Measurements from ENCODE around the gene CAMK1. TPM values are rescaled to one million over a fixed set of nuclear protein-coding genes. Genes with fewer than 3 reads are reported as not detected.

Gene CAMK1
- total RNA-seq, 1 donor from 2014 or later, result 19.3 TPM

DNA sequence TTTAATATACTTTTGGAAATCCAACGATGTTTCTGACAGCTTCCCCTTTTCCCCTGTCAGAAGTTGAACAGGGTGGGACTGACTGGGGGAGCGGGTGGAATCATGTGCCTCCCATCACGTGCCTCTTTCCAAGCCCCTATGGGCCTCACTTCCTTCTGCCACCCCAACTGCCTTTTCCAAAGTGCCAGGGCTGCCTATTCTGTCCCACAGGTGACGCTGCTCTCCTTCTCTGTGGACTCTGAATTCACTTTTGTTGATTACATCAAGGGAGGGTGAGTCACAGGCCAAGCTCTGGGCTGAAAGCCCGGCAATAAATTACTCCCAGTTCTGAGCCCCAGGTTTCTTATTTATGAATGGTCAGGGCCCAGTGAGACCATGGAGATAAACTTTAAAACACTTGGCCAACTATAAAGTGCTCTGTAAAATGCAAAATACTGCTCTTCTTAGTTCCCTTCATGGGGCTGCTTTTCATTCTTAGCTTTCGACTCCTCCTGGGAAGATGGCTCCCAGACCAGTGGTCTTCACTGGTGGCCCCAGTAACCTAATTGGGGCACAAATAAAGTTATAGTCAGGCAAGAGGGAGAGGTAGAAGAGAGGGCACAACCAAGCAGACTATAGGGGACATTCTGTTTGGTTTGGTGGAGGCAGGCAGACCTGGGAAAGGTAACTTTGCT lies 53.8 kb downstream of the CAMK1 start:
- H3K36me3 Mint-ChIP-seq (ENCODE audit: low read depth), result no peaks in the 10 kb centered on the region
- DNase-seq (ENCODE audit: low spot score), result no peak
- no peaks in the 10 kb centered on the region for H3K9me3 Mint-ChIP-seq (ENCODE audit: low read depth)
- H3K27ac Mint-ChIP-seq (ENCODE audit: unreplicated experiment), result peak overlapping the region; percentile 14
- peaks cover 44% of the 10 kb centered on the region for H3K27me3 Mint-ChIP-seq (ENCODE audit: low read depth)
- peaks cover 5% of the 10 kb centered on the region for H3K4me1 Mint-ChIP-seq (ENCODE audit: low read depth)
- H3K4me3 Mint-ChIP-seq (ENCODE audit: unreplicated experiment), result no peak overlapping the region
- TF ChIP-seq, protein P1, sequence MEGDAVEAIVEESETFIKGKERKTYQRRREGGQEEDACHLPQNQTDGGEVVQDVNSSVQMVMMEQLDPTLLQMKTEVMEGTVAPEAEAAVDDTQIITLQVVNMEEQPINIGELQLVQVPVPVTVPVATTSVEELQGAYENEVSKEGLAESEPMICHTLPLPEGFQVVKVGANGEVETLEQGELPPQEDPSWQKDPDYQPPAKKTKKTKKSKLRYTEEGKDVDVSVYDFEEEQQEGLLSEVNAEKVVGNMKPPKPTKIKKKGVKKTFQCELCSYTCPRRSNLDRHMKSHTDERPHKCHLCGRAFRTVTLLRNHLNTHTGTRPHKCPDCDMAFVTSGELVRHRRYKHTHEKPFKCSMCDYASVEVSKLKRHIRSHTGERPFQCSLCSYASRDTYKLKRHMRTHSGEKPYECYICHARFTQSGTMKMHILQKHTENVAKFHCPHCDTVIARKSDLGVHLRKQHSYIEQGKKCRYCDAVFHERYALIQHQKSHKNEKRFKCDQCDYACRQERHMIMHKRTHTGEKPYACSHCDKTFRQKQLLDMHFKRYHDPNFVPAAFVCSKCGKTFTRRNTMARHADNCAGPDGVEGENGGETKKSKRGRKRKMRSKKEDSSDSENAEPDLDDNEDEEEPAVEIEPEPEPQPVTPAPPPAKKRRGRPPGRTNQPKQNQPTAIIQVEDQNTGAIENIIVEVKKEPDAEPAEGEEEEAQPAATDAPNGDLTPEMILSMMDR (IDR thresholded peaks at IDR 0.05), result peak; percentile 82

DNA sequence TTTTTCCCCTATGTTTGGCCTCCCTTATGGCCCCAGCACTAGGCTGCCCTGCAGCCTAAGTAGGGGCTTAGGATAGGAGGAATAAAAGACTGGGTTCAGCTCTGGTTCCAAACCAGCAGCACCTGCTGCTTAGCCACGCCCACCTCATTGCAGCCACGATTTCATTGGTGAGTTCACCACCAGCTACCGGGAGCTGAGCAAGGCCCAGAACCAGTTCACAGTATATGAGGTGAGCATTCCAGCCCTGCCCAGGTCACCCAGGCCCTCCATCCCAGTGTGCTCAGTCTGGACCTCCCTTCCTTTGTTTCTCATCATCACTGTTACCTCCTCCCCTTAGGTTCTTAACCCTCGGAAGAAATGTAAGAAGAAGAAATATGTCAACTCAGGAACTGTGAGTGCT lies 54.6 kb downstream of the CAMK1 start:
- no peaks in the 10 kb centered on the region for H3K9me3 Mint-ChIP-seq (ENCODE audit: low read depth)
- H3K27ac Mint-ChIP-seq (ENCODE audit: unreplicated experiment), result no peak overlapping the region
- H3K4me3 Mint-ChIP-seq (ENCODE audit: unreplicated experiment), result no peak overlapping the region
- DNase-seq (ENCODE audit: low spot score), result no peak
- peaks cover 44% of the 10 kb centered on the region for H3K27me3 Mint-ChIP-seq (ENCODE audit: low read depth)
- H3K36me3 Mint-ChIP-seq (ENCODE audit: low read depth), result no peaks in the 10 kb centered on the region
- peaks cover 5% of the 10 kb centered on the region for H3K4me1 Mint-ChIP-seq (ENCODE audit: low read depth)
- TF ChIP-seq, protein P1 (IDR thresholded peaks at IDR 0.05), result no peak

DNA sequence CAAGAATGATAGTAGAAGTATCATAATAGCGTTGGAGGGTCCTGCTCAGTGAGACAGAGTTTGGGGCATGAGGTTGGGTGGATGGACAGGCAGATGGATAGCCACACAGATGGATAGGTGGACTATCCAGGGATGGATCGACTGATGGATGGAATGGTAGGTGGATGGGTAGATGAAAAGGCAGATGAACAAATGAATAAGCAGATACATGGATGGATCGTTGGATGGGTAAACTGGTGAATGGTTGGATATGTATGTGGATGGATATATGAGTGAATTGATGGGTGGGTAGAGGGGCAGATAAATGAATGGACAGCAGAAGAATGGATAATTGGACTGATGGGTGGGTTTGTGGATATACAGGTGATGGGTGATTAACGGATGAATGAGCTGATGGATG lies 56.6 kb downstream of the CAMK1 start:
- peaks cover 5% of the 10 kb centered on the region for H3K4me1 Mint-ChIP-seq (ENCODE audit: low read depth)
- no peak overlapping the region for H3K27ac Mint-ChIP-seq (ENCODE audit: unreplicated experiment)
- peaks cover 37% of the 10 kb centered on the region for H3K27me3 Mint-ChIP-seq (ENCODE audit: low read depth)
- no peak overlapping the region for H3K4me3 Mint-ChIP-seq (ENCODE audit: unreplicated experiment)
- no peaks in the 10 kb centered on the region for H3K36me3 Mint-ChIP-seq (ENCODE audit: low read depth)
- H3K9me3 Mint-ChIP-seq (ENCODE audit: low read depth), result no peaks in the 10 kb centered on the region
- no peak for DNase-seq (ENCODE audit: low spot score)
- TF ChIP-seq, protein P1 (IDR thresholded peaks at IDR 0.05), result no peak

DNA sequence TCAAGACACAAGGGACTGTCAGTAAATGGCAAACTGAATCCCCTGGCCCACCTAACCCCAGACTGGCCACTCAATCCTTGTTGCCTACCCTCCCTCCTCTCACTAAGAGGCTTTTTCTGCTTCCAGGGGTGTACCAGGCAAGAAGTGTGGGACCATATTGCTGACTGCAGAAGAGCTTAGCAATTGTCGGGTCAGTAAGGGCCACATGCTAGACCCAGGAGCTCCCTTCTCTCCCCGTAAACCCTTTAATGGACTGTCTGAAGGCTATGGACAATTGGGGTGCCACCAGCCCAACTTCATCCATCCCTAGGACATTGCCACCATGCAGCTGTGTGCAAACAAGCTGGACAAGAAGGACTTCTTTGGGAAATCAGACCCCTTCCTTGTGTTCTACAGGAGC lies 57.3 kb downstream of the CAMK1 start:
- TF ChIP-seq, protein P1 (IDR thresholded peaks at IDR 0.05), result no peak
- no peak overlapping the region for H3K4me3 Mint-ChIP-seq (ENCODE audit: unreplicated experiment)
- DNase-seq (ENCODE audit: low spot score), result no peak
- H3K36me3 Mint-ChIP-seq (ENCODE audit: low read depth), result no peaks in the 10 kb centered on the region
- H3K27ac Mint-ChIP-seq (ENCODE audit: unreplicated experiment), result no peak overlapping the region
- no peaks in the 10 kb centered on the region for H3K9me3 Mint-ChIP-seq (ENCODE audit: low read depth)
- H3K4me1 Mint-ChIP-seq (ENCODE audit: low read depth), result peaks cover 5% of the 10 kb centered on the region
- peaks cover 32% of the 10 kb centered on the region for H3K27me3 Mint-ChIP-seq (ENCODE audit: low read depth)

DNA sequence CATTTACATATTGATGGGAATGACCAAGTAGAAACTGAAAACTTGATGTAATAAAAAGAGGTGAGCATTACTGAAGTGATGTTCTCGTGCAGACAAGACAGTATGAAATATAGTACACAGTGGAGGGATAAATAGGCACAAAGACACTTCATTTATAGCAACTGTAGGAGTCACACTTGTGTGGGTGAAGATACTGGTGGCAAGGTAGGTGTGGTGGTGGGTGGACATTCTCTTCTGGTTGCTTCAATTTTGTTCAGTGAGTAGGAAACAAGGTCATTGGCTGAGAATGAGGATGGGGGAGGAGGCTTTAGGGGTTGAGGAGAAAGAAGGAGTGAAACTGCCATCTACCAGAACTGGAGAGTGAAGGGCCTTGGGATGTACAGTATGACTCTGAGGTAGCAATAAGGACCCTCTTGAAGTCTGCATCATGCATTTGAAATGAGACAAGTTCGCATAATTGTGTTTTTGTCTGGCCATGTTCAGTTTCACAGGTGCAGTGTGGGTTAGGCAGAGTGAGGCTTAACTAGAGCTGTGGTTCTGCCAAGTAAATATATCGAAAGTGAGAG lies 59.5 kb downstream of the CAMK1 start:
- Mint-ChIP-seq H3K9me3 (ENCODE audit: low read depth) (no peaks in the 10 kb centered on the region), H3K27me3 (ENCODE audit: low read depth) (peaks cover 37% of the 10 kb centered on the region), H3K27ac (ENCODE audit: unreplicated experiment) (no peak overlapping the region), H3K4me3 (ENCODE audit: unreplicated experiment) (no peak overlapping the region), H3K36me3 (ENCODE audit: low read depth) (no peaks in the 10 kb centered on the region), H3K4me1 (ENCODE audit: low read depth) (peaks cover 1% of the 10 kb centered on the region)
- TF ChIP-seq, protein P1 (IDR thresholded peaks at IDR 0.05), result no peak
- no peak for DNase-seq (ENCODE audit: low spot score)

Other genes with a start within 250 kb of the CAMK1 start
- not detected in 3 replicates for gene LHFPL4, start 216.1 kb downstream of the CAMK1 start, total RNA-seq
- gene MTMR14, start 120.4 kb downstream of the CAMK1 start, total RNA-seq, result 17.1 to 22.2 TPM (median 19.1 TPM) in 3 replicates
- not detected in 3 replicates for gene CPNE9, start 66.1 kb downstream of the CAMK1 start, total RNA-seq
- 14.6 to 18.8 TPM (median 15.5 TPM) in 3 replicates for gene BRPF1, start 38.2 kb downstream of the CAMK1 start, total RNA-seq
- 23.8 to 26.7 TPM (median 24.2 TPM) in 3 replicates for gene OGG1, start 20.0 kb downstream of the CAMK1 start, total RNA-seq
- 42.2 to 69.9 TPM (median 69.6 TPM) in 3 replicates for gene TADA3, start 22.5 kb upstream of the CAMK1 start, total RNA-seq
- 150 to 179 TPM (median 177 TPM) in 3 replicates for gene ARPC4, start 23.1 kb upstream of the CAMK1 start, total RNA-seq
- 31.5 to 44.9 TPM (median 38.7 TPM) in 3 replicates for gene TTLL3, start 40.3 kb upstream of the CAMK1 start, total RNA-seq
- 26.9 to 31.4 TPM (median 27.7 TPM) in 3 replicates for gene RPUSD3, start 74.1 kb upstream of the CAMK1 start, total RNA-seq
- not detected in 3 replicates for gene CIDEC, start 110.3 kb upstream of the CAMK1 start, total RNA-seq
- gene JAGN1, start 120.7 kb upstream of the CAMK1 start, total RNA-seq, result 20.3 to 25.1 TPM (median 24.5 TPM) in 3 replicates
- gene IL17RE, start 132.9 kb upstream of the CAMK1 start, total RNA-seq, result 0.42 to 1.6 TPM (median 0.92 TPM) in 3 replicates
- 20.8 to 26.4 TPM (median 21.3 TPM) in 3 replicates for gene IL17RC, start 147.2 kb upstream of the CAMK1 start, total RNA-seq
- gene CRELD1, start 163.9 kb upstream of the CAMK1 start, total RNA-seq, result 26.5 to 29.9 TPM (median 28.2 TPM) in 3 replicates
- 3.9 to 7.6 TPM (median 3.9 TPM) in 3 replicates for gene PRRT3, start 182.5 kb upstream of the CAMK1 start, total RNA-seq
- gene EMC3, start 216.9 kb upstream of the CAMK1 start, total RNA-seq, result 51.5 to 60.0 TPM (median 52.9 TPM) in 3 replicates

All from chondrocyte (in vitro differentiated cells).